OCI-LY1 (cell line): Measurements from ENCODE around the gene HDAC8.

ENCODE experiments used
- H2AFZ ChIP-seq: fragments of 200-600 bp; sonication (generic), shearing (Covaris generic); 2 replicates; pipeline ENCODE4 v1.6.0; 2014; ENCODE audit warnings: antibody characterized with exemption, mild to moderate bottlenecking, low read length
- H3F3A ChIP-seq: fragments of 200-600 bp; sonication (generic), shearing (Covaris generic); 2 replicates; pipeline ENCODE4 v1.6.0; 2014; ENCODE audit warnings: mild to moderate bottlenecking, antibody characterized with exemption, low read length, moderate library complexity; ENCODE audit not compliant: insufficient read depth
- H3K27ac ChIP-seq: fragments of 200-600 bp; sonication (generic); 2 replicates; pipeline ENCODE4 v1.5.1; 2014; ENCODE audit warnings: low read length, mixed run types, mild to moderate bottlenecking, low read depth; ENCODE audit not compliant: poor library complexity, severe bottlenecking
- H3K27me3 ChIP-seq: fragments of 200-600 bp; sonication (generic); 2 replicates; pipeline ENCODE4 v1.6.0; 2014; ENCODE audit warnings: antibody characterized with exemption, mild to moderate bottlenecking, low read length, moderate library complexity; ENCODE audit not compliant: insufficient read depth
- H3K36me3 ChIP-seq: fragments of 200-600 bp; sonication (generic); 2 replicates; pipeline ENCODE4 v1.6.1; 2014; ENCODE audit warnings: mild to moderate bottlenecking, antibody characterized with exemption, low read length, moderate library complexity, mixed read lengths; ENCODE audit not compliant: insufficient read depth
- H3K4me1 ChIP-seq: fragments of 200-600 bp; sonication (generic); 2 replicates; pipeline ENCODE4 v1.5.1; 2014; ENCODE audit warnings: mild to moderate bottlenecking, low read length, moderate library complexity; ENCODE audit not compliant: insufficient read depth, severe bottlenecking
- H3K4me2 ChIP-seq: fragments of 200-600 bp; sonication (generic), shearing (Covaris generic); 2 replicates; pipeline ENCODE4 v1.6.1; 2014; ENCODE audit warnings: low read length
- H3K4me3 ChIP-seq: fragments of 200-600 bp; sonication (generic); 2 replicates; pipeline ENCODE4 v1.5.1; 2014; ENCODE audit warnings: low read length, low read depth, mild to moderate bottlenecking, mixed read lengths; ENCODE audit not compliant: poor library complexity, severe bottlenecking
- H3K79me2 ChIP-seq: fragments of 200-600 bp; shearing (Covaris generic); 2 replicates; pipeline ENCODE4 v1.6.1; 2016; ENCODE audit warnings: mixed run types, low read length, mixed read lengths; ENCODE audit not compliant: insufficient read depth
- H3K9ac ChIP-seq: fragments of 200-600 bp; sonication (generic), shearing (Covaris generic); 2 replicates; pipeline ENCODE4 v1.6.1; 2014; ENCODE audit warnings: mild to moderate bottlenecking, low read length, mixed read lengths
- H3K9me2 ChIP-seq: fragments of 200-600 bp; sonication (generic), shearing (Covaris generic); 2 replicates; pipeline ENCODE4 v1.6.1; 2014; ENCODE audit warnings: low read depth, mild to moderate bottlenecking, low read length, mixed read lengths
- H3K9me3 ChIP-seq: fragments of 200-600 bp; shearing (Covaris generic); 2 replicates; pipeline ENCODE4 v1.6.1; 2014; ENCODE audit warnings: low read length, mixed read lengths
- H4K20me1 ChIP-seq: fragments of 200-600 bp; sonication (generic), shearing (Covaris generic); 2 replicates; pipeline ENCODE4 v1.6.0; 2016; ENCODE audit warnings: mild to moderate bottlenecking, low read length; ENCODE audit not compliant: insufficient read depth
- EZH2 ChIP-seq: fragments of 200-600 bp; sonication (generic), shearing (Covaris generic); IDR thresholded peaks from 2 replicates; pipeline ENCODE4 v1.8.0; 2017; ENCODE audit warnings: borderline replicate concordance, mixed run types, mild to moderate bottlenecking, antibody characterized with exemption, low read length, moderate library complexity, mixed read lengths
- TF ChIP-seq, protein P1 (sequence below): fragments of 200-600 bp; sonication (generic), shearing (Covaris generic); IDR thresholded peaks from 2 replicates; pipeline ENCODE4 v1.5.1; 2017; ENCODE audit warnings: mild to moderate bottlenecking, antibody characterized with exemption, low read length, moderate library complexity, mixed read lengths

Gene HDAC8

DNA sequence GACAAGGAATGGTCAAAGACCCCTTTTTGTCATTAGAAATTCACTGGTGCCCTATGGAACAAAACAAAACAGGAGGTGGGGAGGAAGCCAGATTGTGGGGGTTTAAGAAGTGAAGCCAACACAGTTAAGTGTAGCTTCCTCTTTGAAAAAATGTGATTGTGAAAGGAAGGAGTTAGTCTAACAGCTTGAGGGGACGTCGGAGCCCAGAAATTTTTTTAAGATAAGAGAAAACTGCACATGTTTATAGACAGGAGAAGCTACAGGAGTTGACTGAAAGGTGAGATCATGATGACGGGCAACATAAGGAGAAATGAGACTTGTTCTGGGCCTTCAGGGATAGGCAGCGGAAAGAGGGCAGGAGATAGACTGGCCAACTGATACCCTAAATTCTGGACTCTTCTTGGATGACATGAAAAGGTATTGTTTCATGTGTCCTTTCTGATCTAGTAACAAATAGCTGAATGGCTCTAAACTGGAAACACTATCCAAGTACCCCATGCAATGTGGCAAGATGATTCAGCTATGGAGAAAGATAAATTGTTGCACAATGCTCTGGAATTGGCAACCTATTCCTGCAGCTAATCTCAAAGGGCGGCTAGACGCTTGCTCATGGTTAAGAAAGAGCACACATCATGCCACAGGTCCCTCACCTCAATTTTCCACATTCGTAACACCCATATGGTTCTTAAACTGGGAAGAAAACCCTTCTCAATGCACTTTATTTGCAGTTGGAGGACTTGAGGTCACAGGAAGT, 3.7 kb upstream of the HDAC8 start:
- Histone ChIP-seq H3K79me2 (no peaks in the 10 kb centered on the region; the same call in 1 of the 2 replicates), H3K9me3 (no peaks in the 10 kb centered on the region), H3K9me2 (no peaks in the 10 kb centered on the region), H4K20me1 (no peaks in the 10 kb centered on the region), H3K9ac (no peak overlapping the region), H3K4me1 (peaks cover 10% of the 10 kb centered on the region), H3K4me2 (no peak overlapping the region), H3K27ac (no peak overlapping the region), H3K27me3 (no peaks in the 10 kb centered on the region), H3K36me3 (no peaks in the 10 kb centered on the region), H3F3A (no peaks in the 10 kb centered on the region), H2AFZ (no peak overlapping the region), H3K4me3 (no peak overlapping the region)
- TF ChIP-seq, protein P1, sequence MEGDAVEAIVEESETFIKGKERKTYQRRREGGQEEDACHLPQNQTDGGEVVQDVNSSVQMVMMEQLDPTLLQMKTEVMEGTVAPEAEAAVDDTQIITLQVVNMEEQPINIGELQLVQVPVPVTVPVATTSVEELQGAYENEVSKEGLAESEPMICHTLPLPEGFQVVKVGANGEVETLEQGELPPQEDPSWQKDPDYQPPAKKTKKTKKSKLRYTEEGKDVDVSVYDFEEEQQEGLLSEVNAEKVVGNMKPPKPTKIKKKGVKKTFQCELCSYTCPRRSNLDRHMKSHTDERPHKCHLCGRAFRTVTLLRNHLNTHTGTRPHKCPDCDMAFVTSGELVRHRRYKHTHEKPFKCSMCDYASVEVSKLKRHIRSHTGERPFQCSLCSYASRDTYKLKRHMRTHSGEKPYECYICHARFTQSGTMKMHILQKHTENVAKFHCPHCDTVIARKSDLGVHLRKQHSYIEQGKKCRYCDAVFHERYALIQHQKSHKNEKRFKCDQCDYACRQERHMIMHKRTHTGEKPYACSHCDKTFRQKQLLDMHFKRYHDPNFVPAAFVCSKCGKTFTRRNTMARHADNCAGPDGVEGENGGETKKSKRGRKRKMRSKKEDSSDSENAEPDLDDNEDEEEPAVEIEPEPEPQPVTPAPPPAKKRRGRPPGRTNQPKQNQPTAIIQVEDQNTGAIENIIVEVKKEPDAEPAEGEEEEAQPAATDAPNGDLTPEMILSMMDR, result no peak
- TF ChIP-seq EZH2, result no peak

DNA sequence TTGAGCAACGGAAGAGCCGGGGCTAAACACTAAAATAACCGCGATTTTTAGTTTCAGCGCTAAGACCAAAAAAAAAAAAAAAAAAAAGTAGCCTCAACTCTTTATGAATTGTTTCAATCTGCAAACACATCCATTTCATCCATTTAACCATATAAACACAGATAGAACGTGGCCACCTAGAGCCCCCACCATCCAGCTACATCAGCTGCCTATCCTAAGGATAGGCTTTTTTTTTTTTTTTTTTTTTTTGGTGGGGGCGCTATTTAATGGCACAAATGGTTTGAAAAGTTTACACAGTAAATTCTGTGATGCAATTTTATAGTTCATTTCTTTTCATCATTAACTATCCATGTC, 492 bp upstream of the HDAC8 start:
- H3K9me2 ChIP-seq, result no peaks in the 10 kb centered on the region
- H3K27me3 ChIP-seq, result no peaks in the 10 kb centered on the region

DNA sequence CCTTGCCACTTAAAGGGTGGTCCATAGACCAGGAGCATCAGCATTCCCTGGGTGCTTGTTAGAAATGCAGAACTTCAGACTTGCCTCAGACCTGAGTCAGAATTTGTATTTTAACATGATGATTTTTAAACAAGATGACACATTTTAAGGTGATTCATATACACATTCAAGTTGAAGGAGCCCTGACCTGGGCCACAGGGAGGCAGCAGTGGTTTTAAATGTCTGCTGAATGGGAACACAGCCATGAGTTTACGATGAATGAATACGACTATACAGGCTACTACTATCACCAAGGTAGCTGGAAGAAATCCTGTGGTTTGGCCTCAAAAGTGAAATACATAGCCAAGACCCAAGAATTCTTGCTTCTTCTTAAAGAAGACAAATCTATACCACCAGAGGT, 2.9 kb downstream of the HDAC8 start:
- no peaks in the 10 kb centered on the region for H3F3A ChIP-seq
- H2AFZ ChIP-seq, result no peak overlapping the region
- H3K9ac ChIP-seq, result no peak overlapping the region
- no peaks in the 10 kb centered on the region for H3K27me3 ChIP-seq
- H3K4me3 ChIP-seq, result no peak overlapping the region
- peaks cover 32% of the 10 kb centered on the region for H3K36me3 ChIP-seq
- H3K9me3 ChIP-seq, result no peaks in the 10 kb centered on the region
- H4K20me1 ChIP-seq, result no peaks in the 10 kb centered on the region
- TF ChIP-seq, protein P1, result no peak
- TF ChIP-seq EZH2, result no peak
- H3K79me2 ChIP-seq, result no peaks in the 10 kb centered on the region; the same call in 1 of the 2 replicates
- no peaks in the 10 kb centered on the region for H3K9me2 ChIP-seq
- H3K4me2 ChIP-seq, result no peak overlapping the region
- H3K27ac ChIP-seq, result no peak overlapping the region
- peaks cover 10% of the 10 kb centered on the region for H3K4me1 ChIP-seq

More for the DNA sequence above, 492 bp upstream of the HDAC8 start:
- Histone ChIP-seq H3K27ac (no peak overlapping the region), H3K36me3 (peaks cover 12% of the 10 kb centered on the region; the same call in 1 of the 2 replicates), H3F3A (no peaks in the 10 kb centered on the region), H3K4me3 (peak overlapping the region; percentile 86), H3K9ac (peak overlapping the region; percentile 91), H4K20me1 (no peaks in the 10 kb centered on the region), H3K9me3 (no peaks in the 10 kb centered on the region), H3K79me2 (no peaks in the 10 kb centered on the region; the same call in 1 of the 2 replicates), H3K4me2 (peak overlapping the region; percentile 74), H3K4me1 (peaks cover 10% of the 10 kb centered on the region), H2AFZ (peak overlapping the region; percentile 56; the same call in 1 of the 2 replicates)
- TF ChIP-seq, protein P1, result no peak
- TF ChIP-seq EZH2, result no peak
